Mesodermal cell (in vitro differentiated cells): ENCODE data around the gene MDN1.
A peak's percentile ranks its signal among the peaks of the same experiment; 100 is the strongest.
"Not testable (repeated sequence)": the region's sequence is repeated elsewhere in the genome, so short reads cannot be mapped to it uniquely, and the experiment has no call there.

Experiments
- H3K27ac ChIP-seq: 2 replicates; pipeline ENCODE4 v1.7.0; 2013; ENCODE audit warnings: mild to moderate bottlenecking, low read depth, low read length, moderate library complexity; ENCODE audit not compliant: severe bottlenecking
- H3K36me3 ChIP-seq: 2 replicates; pipeline ENCODE4 v1.7.1; 2013; ENCODE audit warnings: mild to moderate bottlenecking, low read length, moderate library complexity; ENCODE audit not compliant: control insufficient read depth, insufficient read depth
- H3K4me1 ChIP-seq: one replicate; pipeline ENCODE4 v1.7.1; 2013; ENCODE audit warnings: mild to moderate bottlenecking, low read length; ENCODE audit not compliant: insufficient read depth, control insufficient read depth, poor library complexity, severe bottlenecking
- H3K4me3 ChIP-seq: 2 replicates; pipeline ENCODE4 v1.7.0; 2013; ENCODE audit warnings: low read length, control low read depth, mild to moderate bottlenecking; ENCODE audit not compliant: insufficient read depth, poor library complexity, severe bottlenecking; ENCODE audit errors: extremely low read depth
- H3K9me3 ChIP-seq: 2 replicates; pipeline ENCODE4 v1.7.1; 2013; ENCODE audit warnings: mild to moderate bottlenecking, low read length, moderate library complexity; ENCODE audit not compliant: control insufficient read depth
- WGBS, 2 experiments: methylation state at CpG; one replicate each; pipeline ENCODE4 v1.1.5; 2013; ENCODE audit warnings: missing lambda C conversion rate in 2 of 2; ENCODE audit not compliant: insufficient coverage in 2 of 2; 5-methylcytosine and 5-hydroxymethylcytosine counted together

The MDN1 gene

DNA sequence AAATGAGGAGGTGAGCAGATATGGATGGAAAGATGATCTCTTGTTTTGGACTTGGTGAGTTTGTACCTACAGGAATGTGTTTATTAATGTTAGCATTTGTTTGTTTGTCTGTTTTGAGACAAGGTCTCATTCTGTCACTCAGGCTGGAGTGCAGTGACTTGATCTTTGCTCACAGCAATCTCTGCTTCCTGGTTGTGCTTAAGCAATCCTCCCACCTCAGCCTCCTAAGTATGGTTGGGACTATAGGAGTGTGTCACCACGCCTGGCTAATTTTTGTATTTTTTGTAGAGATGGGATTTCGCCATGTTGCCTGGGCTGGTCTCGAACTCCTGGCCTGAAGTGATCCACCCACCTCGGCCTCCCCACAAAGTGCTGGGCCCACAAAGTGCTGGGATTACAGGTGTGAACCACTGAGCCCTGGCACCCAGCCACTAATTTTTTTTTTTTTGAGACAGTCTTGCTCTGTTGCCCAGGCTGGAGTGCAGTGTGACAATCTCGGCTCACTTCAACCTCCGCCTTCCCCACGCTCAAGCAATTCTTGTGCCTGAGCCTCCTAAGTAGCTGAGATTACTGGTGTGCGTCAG lies 17.1 kb upstream of the MDN1 start:
- peaks cover 64% of the 10 kb centered on the region for H3K36me3 ChIP-seq
- peaks cover 6% of the 10 kb centered on the region for H3K4me1 ChIP-seq
- no peak overlapping the region for H3K27ac ChIP-seq
- H3K4me3 ChIP-seq, result no peak overlapping the region
- H3K9me3 ChIP-seq, result no peaks in the 10 kb centered on the region
- 94 to 98% methylated on average over 5 to 8 of the region's 8 CpGs for WGBS, 2 experiments

DNA sequence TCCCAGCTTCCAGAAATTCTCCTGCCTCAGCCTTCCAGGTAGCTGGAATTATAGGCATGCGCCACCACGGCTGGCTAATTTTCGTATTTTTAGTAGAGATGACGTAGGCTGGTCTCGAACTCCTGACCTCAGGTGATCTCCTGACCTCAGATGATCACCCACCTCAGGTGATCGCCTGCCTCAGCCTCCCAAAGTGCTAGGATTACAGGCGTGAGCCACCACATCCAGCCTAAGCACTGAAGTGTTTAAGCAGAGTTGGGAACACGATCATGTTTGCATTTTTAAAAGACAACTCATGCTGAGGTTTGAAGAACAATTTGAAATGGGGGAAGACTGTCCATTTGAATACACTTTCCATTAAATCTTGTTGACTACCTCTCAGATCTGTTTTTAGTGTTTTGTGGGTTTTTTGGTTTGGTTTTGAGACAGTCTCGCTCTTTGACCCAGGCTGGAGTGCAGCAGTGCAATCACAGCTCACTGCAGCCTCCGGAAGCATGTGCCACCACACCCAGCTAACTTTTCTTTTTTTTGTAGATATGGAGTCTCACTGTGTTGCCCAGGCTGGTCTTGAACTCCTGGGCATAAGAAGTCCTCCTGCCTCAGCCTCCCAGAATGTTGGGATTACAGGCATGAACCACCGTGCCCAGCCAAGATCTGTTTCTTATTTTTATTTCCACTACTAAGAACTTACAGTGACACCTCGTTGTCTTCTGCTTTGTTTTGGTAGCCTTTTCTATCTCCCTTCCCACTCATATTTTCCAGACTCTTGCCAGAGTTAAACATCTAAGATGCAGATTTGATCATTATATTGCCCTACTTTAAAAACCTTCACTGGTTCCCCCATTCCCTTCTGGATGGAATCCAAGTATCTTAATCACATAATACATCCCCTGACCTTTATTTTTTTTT lies 15.5 kb upstream of the MDN1 start:
- 90 to 96% methylated on average over 9 of the region's 12 CpGs for WGBS, 2 experiments
- Histone ChIP-seq H3K27ac (no peak overlapping the region), H3K36me3 (peaks cover 74% of the 10 kb centered on the region), H3K9me3 (no peaks in the 10 kb centered on the region), H3K4me3 (no peak overlapping the region), H3K4me1 (no peaks in the 10 kb centered on the region)

DNA sequence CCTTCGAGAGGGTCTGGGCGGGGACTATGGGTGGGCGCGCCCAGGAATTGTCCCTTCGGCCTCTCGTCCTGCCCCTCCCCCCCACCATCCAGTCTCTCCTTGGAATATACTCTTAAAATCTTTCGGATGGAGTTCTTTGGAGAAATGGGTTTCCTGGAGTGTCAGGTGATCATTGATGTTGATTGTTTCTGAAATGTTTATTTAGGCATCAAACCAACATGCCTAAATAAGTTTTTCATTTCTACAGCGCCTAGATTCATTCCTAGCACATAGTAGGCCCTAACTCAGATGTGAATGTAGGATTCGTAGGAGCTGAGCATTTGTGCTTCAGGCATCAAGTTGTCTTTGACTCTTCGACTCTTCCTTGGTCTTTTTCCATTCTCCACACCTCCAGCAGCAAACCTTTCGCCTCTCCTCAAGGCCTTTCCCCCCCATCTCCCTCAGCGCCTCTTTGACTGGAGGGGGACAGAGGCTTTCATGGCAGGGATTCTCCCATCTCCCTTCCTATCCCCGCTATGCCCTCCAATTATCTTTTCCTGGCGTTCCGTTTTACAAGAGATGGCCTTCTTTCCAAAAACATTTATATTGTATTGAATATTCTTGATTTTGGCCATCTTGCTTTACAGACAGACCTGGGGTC lies 10.7 kb upstream of the MDN1 start:
- Histone ChIP-seq H3K4me3 (peak overlapping the region; percentile 77), H3K9me3 (no peaks in the 10 kb centered on the region), H3K4me1 (peaks cover 4% of the 10 kb centered on the region), H3K27ac (no peak overlapping the region), H3K36me3 (peaks cover 43% of the 10 kb centered on the region)
- 5 to 10% methylated on average over 2 to 4 of the region's 15 CpGs for WGBS, 2 experiments

DNA sequence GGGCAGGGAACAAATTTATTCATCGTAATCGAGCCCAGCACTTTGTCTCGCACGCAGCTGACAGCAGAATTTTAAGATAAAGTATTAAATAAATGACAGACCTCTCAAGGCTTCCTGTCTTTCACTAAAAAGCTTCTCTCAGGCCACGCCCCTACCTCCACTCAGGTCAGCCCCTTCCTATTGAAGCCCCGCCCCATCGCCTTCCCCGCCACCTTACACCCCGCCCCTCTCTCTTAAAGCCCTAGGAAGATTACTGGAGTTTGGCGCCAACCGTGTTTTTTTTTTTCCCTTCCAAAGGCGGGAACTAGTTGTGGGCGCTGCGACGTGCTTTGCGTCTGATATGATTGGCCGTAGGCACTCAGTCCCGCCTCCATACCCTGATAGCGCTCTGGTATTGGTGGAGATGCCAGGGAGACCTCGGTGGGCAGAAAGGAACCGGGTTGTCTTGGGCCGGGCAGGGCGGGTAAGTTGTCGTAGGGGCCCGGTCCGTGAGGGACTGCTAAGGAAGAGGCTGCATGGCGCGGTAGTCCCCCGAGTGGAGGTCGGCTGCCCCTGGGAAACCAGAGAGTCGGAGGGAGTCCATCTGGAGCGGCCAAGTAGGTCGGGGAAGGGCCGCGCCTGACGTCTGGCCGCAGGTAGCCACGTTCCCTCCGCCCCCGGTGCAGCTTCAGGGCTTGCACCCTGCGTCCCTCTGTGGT lies 10.0 kb upstream of the MDN1 start, which contains the start of gene CASP8AP2:
Gene CASP8AP2 (plus strand): TSS at position 409 of the 698 bp plus-strand sequence.
- 0% methylated on average over 27 to 29 of the region's 41 CpGs for WGBS, 2 experiments
- peaks cover 4% of the 10 kb centered on the region for H3K4me1 ChIP-seq
- H3K27ac ChIP-seq, result peak within 1 kb of the TSS; percentile 6
- H3K36me3 ChIP-seq, result peaks cover 37% of the 10 kb centered on the region
- H3K9me3 ChIP-seq, result no peaks in the 10 kb centered on the region
- H3K4me3 ChIP-seq, result peak within 1 kb of the TSS; percentile 77

DNA sequence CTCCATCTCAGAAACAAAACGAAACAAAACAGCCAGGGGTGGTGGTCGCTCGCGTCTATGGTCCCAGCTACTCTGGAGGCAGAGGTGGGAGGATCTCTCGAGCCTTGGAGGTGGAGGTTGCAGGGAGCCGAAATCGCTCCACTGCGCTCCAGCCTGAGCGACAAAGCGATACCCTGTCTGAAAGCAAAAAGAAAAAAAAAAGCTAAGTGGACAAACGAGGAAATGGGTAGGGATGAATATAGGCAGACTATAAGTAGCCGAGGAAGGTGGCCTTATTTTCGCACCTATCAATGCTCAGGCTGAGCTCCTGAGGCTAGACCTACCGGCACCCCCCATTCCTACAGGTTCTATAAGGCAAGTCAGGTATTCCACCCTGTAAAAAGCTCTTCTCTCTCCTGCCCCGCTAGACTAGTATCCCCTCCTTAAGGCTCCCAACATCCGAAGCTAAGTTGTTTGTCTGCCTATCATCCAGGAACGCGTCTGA lies 9.4 kb upstream of the MDN1 start:
- H3K4me3 ChIP-seq, result peak overlapping the region; percentile 77
- WGBS, 2 experiments, result 33 to 41% methylated on average over 13 of the region's 18 CpGs
- H3K4me1 ChIP-seq, result peaks cover 4% of the 10 kb centered on the region
- H3K36me3 ChIP-seq, result peaks cover 35% of the 10 kb centered on the region
- H3K9me3 ChIP-seq, result no peaks in the 10 kb centered on the region
- H3K27ac ChIP-seq, result peak overlapping the region; percentile 6

DNA sequence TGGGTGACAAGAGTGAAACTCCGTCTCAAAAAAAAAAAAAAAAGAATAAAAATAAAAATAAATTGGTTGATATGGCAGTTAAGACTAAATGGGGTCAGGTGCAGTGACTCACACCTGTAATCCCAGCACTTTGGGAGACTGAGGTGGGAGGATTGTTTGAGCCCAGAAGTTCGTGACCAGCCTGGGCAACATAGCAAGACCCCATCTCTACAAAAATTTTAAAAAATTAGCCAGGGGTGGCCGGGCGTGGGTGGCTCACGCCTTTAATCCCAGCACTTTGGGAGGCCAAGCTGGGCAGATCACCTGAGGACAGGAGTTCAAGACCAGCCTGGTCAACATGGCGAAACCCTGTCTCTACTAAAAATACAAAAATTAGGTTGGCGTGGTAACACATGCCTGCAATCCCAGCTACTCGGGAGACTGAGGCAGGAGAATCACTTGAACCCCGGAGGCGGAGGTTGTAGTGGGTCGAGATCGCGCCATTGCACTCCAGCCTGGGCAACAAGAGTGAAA lies 8.9 kb upstream of the MDN1 start:
- H3K9me3 ChIP-seq, H3K4me1 ChIP-seq: not testable (repeated sequence)
- H3K27ac ChIP-seq, result peak overlapping the region; percentile 6
- H3K4me3 ChIP-seq, result peak overlapping the region; percentile 77
- H3K36me3 ChIP-seq, result peaks cover 31% of the 10 kb centered on the region
- 85 to 94% methylated on average over 11 of the region's 13 CpGs for WGBS, 2 experiments

DNA sequence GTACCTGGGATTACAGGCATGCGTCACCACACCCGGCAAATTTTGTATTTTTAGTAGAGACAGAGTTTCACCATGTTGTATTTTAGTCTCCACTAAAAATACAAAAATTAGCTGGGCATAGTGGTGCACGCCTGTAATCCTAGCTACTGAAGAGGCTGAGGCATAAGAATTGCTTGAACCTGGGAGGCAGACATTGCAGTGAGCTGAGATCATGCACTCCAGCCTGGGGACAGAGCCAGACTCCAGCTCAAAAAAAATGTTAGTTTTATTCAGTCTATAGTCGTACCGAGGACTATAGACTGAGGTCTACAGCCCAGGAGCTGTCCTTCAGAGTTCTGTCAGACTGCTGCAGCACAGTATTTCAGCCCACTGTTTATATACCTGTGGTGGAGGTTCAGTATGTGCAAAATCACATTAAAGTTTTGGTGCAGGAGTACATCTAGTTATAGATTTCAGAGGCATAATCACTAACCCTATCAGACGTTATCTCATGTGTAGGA lies 6.5 kb upstream of the MDN1 start:
- Histone ChIP-seq H3K4me1 (peaks cover 4% of the 10 kb centered on the region), H3K36me3 (peaks cover 7% of the 10 kb centered on the region), H3K4me3 (no peak overlapping the region), H3K9me3 (no peaks in the 10 kb centered on the region), H3K27ac (no peak overlapping the region)
- WGBS, 2 experiments, result 83 to 92% methylated on average over 2 to 4 of the region's 6 CpGs

DNA sequence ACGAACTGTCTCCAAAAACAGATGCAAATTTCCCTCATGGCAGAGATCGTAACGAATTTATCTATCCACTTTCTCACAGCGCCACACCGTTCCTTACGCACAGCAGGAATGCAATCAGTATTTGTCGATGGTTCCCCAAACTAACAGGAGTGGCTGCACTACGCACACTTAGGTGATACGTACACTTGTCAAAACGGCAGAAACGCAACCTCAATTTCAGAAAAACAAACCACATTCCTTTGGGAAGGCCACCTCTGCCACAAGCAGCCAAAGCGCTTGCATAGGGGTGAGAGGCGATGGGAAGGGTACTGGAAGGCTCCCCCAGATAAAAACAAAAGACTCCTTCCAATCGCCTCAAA lies 638 bp downstream of the MDN1 start:
- H3K36me3 ChIP-seq, result no peaks in the 10 kb centered on the region
- WGBS, 2 experiments, result 0 to 3% methylated on average over 7 to 10 of the region's 14 CpGs
- H3K9me3 ChIP-seq, result no peaks in the 10 kb centered on the region
- peak overlapping the region; percentile 84 for H3K27ac ChIP-seq
- H3K4me3 ChIP-seq, result peak overlapping the region; percentile 97
- H3K4me1 ChIP-seq, result peaks cover 3% of the 10 kb centered on the region

DNA sequence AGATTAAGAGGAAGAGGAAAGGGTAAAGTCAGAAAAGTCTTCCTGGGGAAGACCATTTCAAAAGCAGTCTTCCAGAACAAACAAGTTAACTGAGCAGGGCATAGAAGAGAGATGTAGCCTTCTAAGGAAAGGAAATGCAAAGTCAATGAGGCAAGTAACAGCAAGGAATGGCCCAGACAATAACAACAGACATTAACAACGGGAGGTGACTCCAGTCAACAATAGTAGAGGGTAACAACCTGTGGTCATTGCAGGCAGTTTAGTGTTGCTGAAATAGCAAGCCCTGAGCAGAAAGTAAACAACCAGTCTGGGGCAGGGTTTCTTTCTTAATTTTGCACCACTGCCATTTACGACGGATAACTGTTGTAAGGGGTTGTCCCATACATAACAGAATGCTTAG lies 2.1 kb downstream of the MDN1 start:
- WGBS, 2 experiments, result 34% methylated on average over 2 of the region's 3 CpGs; no CpG with 5 or more reads in 1 of the 2 experiments
- Histone ChIP-seq H3K4me1 (peaks cover 3% of the 10 kb centered on the region), H3K36me3 (no peaks in the 10 kb centered on the region), H3K9me3 (no peaks in the 10 kb centered on the region), H3K27ac (peak overlapping the region; percentile 31), H3K4me3 (peak overlapping the region; percentile 97)

DNA sequence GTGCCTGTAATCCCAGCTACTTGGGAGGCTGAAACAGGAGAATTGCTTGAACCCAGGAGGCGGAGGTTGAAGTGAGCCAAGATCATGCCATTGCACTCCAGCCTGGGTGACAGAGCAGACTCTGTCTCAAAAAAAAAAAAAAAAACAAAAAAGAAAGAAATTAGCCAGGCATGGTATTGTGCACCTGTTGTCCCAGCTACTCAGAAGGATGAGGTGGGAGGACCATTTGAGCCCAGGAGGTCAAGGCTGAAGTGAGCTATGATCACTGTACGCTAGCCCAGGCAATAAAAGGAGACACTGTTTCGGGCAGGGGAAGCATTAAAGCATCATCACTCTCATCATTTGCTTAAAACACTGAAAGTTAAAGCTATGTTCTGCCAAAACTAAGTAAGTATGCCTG lies 6.2 kb downstream of the MDN1 start:
- not testable (repeated sequence) for H3K36me3 ChIP-seq, H3K9me3 ChIP-seq, H3K27ac ChIP-seq, H3K4me1 ChIP-seq, H3K4me3 ChIP-seq
- WGBS, 2 experiments, result 100% methylated on average over 1 of the region's 3 CpGs; no CpG with 5 or more reads in 1 of the 2 experiments
